Trophoblast cell (in vitro differentiated cells and primary cell): ENCODE results near the gene FGGY.
"Not testable (repeated sequence)": the region's sequence is repeated elsewhere in the genome, so short reads cannot be mapped to it uniquely, and the experiment has no call there.

ENCODE experiments used
- DNase-seq, 2 donors: peaks; one replicate each; pipeline ENCODE4 v3.0.0-alpha.2; 2016
- H2AFZ ChIP-seq: 2 replicates; pipeline ENCODE4 v1.6.1; 2013; ENCODE audit warnings: low read length, moderate library complexity, mild to moderate bottlenecking; ENCODE audit not compliant: insufficient read depth, poor library complexity
- H2AK5ac ChIP-seq: 2 replicates; pipeline ENCODE4 v1.6.1; 2013; ENCODE audit warnings: mild to moderate bottlenecking, low read length
- H2BK120ac ChIP-seq: 2 replicates; pipeline ENCODE4 v1.6.1; 2013; ENCODE audit warnings: low read length, mild to moderate bottlenecking, moderate library complexity; ENCODE audit not compliant: insufficient read depth, poor library complexity
- H2BK12ac ChIP-seq: 2 replicates; pipeline ENCODE4 v1.6.1; 2013; ENCODE audit warnings: mild to moderate bottlenecking, low read length, moderate library complexity
- H2BK5ac ChIP-seq: 2 replicates; pipeline ENCODE4 v1.6.1; 2013; ENCODE audit warnings: low read length, low read depth, moderate library complexity, mild to moderate bottlenecking; ENCODE audit not compliant: poor library complexity
- H3K14ac ChIP-seq: 2 replicates; pipeline ENCODE4 v1.6.1; 2013; ENCODE audit warnings: mild to moderate bottlenecking, low read length
- H3K18ac ChIP-seq: 2 replicates; pipeline ENCODE4 v1.6.1; 2013; ENCODE audit warnings: mild to moderate bottlenecking, low read length
- H3K23ac ChIP-seq: 2 replicates; pipeline ENCODE4 v1.6.1; 2013; ENCODE audit warnings: low read length
- H3K27ac ChIP-seq: 2 replicates; pipeline ENCODE4 v1.5.1; 2013; ENCODE audit warnings: low read depth, mild to moderate bottlenecking, inconsistent platforms, low read length, moderate library complexity
- H3K27me3 ChIP-seq: 2 replicates; pipeline ENCODE4 v1.6.1; 2013; ENCODE audit warnings: inconsistent platforms, mild to moderate bottlenecking, low read length, moderate library complexity; ENCODE audit not compliant: insufficient read depth
- H3K36me3 ChIP-seq, 2 experiments: 1 replicate in 1 of 2; 2 replicates in 1 of 2; pipeline ENCODE4 v1.6.1; 2013; ENCODE audit warnings: low read length in 2 of 2, mild to moderate bottlenecking in 2 of 2, moderate library complexity in 1 of 2; ENCODE audit not compliant: insufficient read depth in 2 of 2, control insufficient read depth in 1 of 2
- H3K4ac ChIP-seq: 2 replicates; pipeline ENCODE4 v1.6.1; 2013; ENCODE audit warnings: low read depth, mild to moderate bottlenecking, low read length, moderate library complexity
- H3K4me1 ChIP-seq, 2 experiments: 1 replicate in 1 of 2; 2 replicates in 1 of 2; pipeline ENCODE4 v1.6.1; 2013; ENCODE audit warnings: low read length in 2 of 2, mild to moderate bottlenecking in 2 of 2, moderate library complexity in 1 of 2; ENCODE audit not compliant: insufficient read depth in 2 of 2, control insufficient read depth in 1 of 2
- H3K4me2 ChIP-seq: 2 replicates; pipeline ENCODE4 v1.6.1; 2013; ENCODE audit warnings: inconsistent platforms, mild to moderate bottlenecking, low read length, moderate library complexity
- H3K4me3 ChIP-seq: 2 replicates; pipeline ENCODE4 v1.5.1; 2013; ENCODE audit warnings: mild to moderate bottlenecking, low read depth, low read length, inconsistent platforms
- H3K79me1 ChIP-seq: one replicate; pipeline ENCODE4 v1.6.1; 2013; ENCODE audit warnings: low read length
- H3K79me2 ChIP-seq: 2 replicates; pipeline ENCODE4 v1.6.1; 2013; ENCODE audit warnings: low read length, mild to moderate bottlenecking; ENCODE audit not compliant: control insufficient read depth, insufficient read depth, poor library complexity
- H3K9ac ChIP-seq: 2 replicates; pipeline ENCODE4 v1.6.1; 2013; ENCODE audit warnings: mild to moderate bottlenecking, low read length
- H3K9me3 ChIP-seq: 2 replicates; pipeline ENCODE4 v1.6.1; 2013; ENCODE audit warnings: low read depth, mild to moderate bottlenecking, control low read depth, inconsistent platforms, low read length; ENCODE audit not compliant: insufficient read depth
- H4K12ac ChIP-seq: 2 replicates; pipeline ENCODE4 v1.6.1; 2013; ENCODE audit warnings: low read depth, mild to moderate bottlenecking, low read length, moderate library complexity
- H4K8ac ChIP-seq: 2 replicates; pipeline ENCODE4 v1.6.1; 2013; ENCODE audit warnings: low read depth, mild to moderate bottlenecking, low read length, moderate library complexity
- H4K91ac ChIP-seq: one replicate; pipeline ENCODE4 v1.6.1; 2013; ENCODE audit warnings: low read depth, mild to moderate bottlenecking, low read length, moderate library complexity
- WGBS: extraction: QIAGEN DNeasy Blood & Tissue Kit; methylation state at CpG from one replicate; pipeline ENCODE4 v1.1.7; 2013; ENCODE audit warnings: missing lambda C conversion rate; ENCODE audit not compliant: insufficient read length, insufficient coverage; ENCODE audit errors: extremely low coverage; 5-methylcytosine and 5-hydroxymethylcytosine counted together

Gene FGGY

DNA sequence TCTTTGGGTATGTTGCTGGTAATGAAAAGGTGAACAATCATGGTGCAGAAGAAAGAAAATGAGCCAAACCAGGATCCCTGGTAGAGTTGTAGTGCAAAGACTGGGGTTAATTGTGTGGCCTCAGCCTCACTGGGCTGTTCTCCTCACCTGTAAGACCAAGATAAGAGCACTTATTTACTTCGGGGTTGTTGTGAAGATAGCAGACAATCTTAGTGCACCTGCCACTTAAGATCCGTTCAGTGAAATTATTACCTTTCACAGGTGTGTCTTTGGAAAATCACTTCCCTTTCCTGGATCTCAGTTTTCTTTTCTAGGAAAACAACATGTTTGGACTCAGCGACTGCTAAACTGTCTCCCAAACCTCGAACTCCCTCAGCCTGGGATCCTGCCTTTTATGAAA, 1.3 kb upstream of the FGGY start:
- Histone ChIP-seq H4K91ac (no peak overlapping the region), H3K23ac (no peak overlapping the region), H3K14ac (no peak overlapping the region), H3K4me1 (peaks cover 4 to 7% of the 10 kb centered on the region in 2 experiments), H3K79me2 (no peaks in the 10 kb centered on the region), H3K36me3 (no peaks in the 10 kb centered on the region), H4K12ac (no peak overlapping the region), H3K4ac (no peak overlapping the region), H2BK120ac (peak overlapping the region; percentile 20), H3K9ac (no peak overlapping the region), H2BK5ac (no peak overlapping the region), H3K4me2 (peak overlapping the region; percentile 84), H3K18ac (no peak overlapping the region), H4K8ac (peak overlapping the region; percentile 45), H2AK5ac (no peak overlapping the region), H2AFZ (no peak overlapping the region), H3K27ac (no peak overlapping the region), H2BK12ac (no peak overlapping the region), H3K9me3 (no peaks in the 10 kb centered on the region), H3K4me3 (no peak overlapping the region), H3K79me1 (peaks cover 15% of the 10 kb centered on the region), H3K27me3 (no peaks in the 10 kb centered on the region)
- no CpG with 5 or more reads among the region's 4 CpGs for WGBS
- no peak for DNase-seq

DNA sequence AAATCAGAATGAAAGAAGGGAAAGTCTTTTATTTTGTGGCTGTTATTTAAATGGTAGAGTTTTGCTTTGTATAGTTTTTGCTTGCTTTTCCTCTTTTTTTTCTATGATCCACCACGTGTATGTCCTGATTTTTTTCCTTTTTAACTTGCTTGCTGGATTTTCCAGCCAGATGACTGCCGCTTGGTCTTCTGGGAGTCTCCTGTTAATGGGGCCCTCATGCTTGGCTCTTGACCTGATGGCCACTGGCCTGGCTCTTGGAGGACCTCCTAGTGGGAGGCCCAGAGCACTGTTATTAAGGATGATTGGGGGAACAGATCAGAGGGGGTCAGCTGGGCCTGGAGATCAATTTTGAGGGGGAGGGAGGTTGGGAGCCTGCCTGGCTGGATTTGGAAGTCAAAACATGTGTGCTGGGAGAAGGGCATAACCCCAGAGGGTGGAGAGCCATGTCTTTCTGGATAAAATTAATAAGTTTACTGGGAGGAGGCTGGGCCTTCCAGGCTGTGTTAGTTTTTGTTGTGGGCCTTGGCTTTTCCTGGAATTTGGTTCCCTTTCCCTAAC, 1.2 kb downstream of the FGGY start:
- peaks cover 15% of the 10 kb centered on the region for H3K79me1 ChIP-seq
- H2BK12ac ChIP-seq: peak overlapping the region; percentile 99
- H3K14ac ChIP-seq: peak overlapping the region; percentile 63
- peak overlapping the region; percentile 78 for H2BK120ac ChIP-seq
- peak overlapping the region; percentile 42 for H3K27ac ChIP-seq
- peak overlapping the region; percentile 90 for H4K91ac ChIP-seq
- H3K4me2 ChIP-seq: no peak overlapping the region
- H3K9ac ChIP-seq: no peak overlapping the region
- peak overlapping the region; percentile 85 for H3K18ac ChIP-seq
- no peaks in the 10 kb centered on the region for H3K27me3 ChIP-seq
- no peaks in the 10 kb centered on the region for H3K36me3 ChIP-seq
- H2AFZ ChIP-seq: peak overlapping the region; percentile 51
- peak overlapping the region; percentile 53 for H4K8ac ChIP-seq
- H3K4me3 ChIP-seq: no peak overlapping the region
- H3K79me2 ChIP-seq: no peaks in the 10 kb centered on the region
- DNase-seq: no peak
- peaks cover 4 to 7% of the 10 kb centered on the region in 2 experiments for H3K4me1 ChIP-seq
- H2BK5ac ChIP-seq: peak overlapping the region; percentile 81
- H4K12ac ChIP-seq: peak overlapping the region; percentile 32
- H3K23ac ChIP-seq: no peak overlapping the region
- peak overlapping the region; percentile 94 for H2AK5ac ChIP-seq
- WGBS: no CpG with 5 or more reads among the region's 2 CpGs
- H3K4ac ChIP-seq: peak overlapping the region; percentile 80
- no peaks in the 10 kb centered on the region for H3K9me3 ChIP-seq

DNA sequence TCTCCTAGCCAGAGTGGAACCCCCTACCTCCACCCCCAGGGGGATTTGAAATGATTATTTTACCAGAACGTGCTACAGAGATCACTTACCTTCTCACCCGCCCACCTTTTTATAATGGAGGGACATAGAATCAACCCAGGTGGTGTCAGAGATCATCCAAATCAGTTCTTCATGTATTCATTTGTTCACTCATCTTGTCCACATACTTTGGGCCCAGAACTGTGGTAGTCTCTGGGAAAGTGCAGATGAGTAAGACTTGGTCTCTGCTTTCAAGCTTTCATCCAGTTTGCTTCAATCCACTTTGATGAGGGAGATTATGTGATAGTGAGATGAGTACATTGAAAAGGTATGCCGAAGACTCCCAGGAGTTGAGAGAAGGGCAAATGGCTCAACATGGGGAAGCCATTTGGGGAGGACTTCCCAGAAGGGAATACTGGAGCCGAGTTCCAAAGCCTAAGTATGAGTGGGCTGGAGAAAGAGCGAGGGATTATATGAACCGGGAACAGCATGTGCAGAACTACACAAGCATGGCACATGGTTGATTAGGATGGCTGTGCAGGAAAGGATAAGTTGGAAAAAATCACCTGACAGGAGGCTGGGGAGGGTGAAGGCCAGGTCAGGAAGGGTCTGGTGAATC, 1.9 kb downstream of the FGGY start:
- no peak overlapping the region for H4K12ac ChIP-seq
- H3K18ac ChIP-seq: no peak overlapping the region
- H3K9ac ChIP-seq: peak overlapping the region; percentile 49
- H3K23ac ChIP-seq: no peak overlapping the region
- no peaks in the 10 kb centered on the region for H3K27me3 ChIP-seq
- no peak overlapping the region for H3K4ac ChIP-seq
- peak in 1 of 2 donors; percentile 8 for DNase-seq
- H3K4me1 ChIP-seq: peaks cover 4 to 7% of the 10 kb centered on the region in 2 experiments
- H2BK120ac ChIP-seq: no peak overlapping the region
- H3K27ac ChIP-seq: peak overlapping the region; percentile 10
- H3K79me2 ChIP-seq: no peaks in the 10 kb centered on the region
- H4K8ac ChIP-seq: no peak overlapping the region
- no peak overlapping the region for H3K14ac ChIP-seq
- no peak overlapping the region for H3K4me2 ChIP-seq
- H2AFZ ChIP-seq: no peak overlapping the region
- peaks cover 13% of the 10 kb centered on the region for H3K79me1 ChIP-seq
- no peak overlapping the region for H2BK12ac ChIP-seq
- no CpG with 5 or more reads among the region's 6 CpGs for WGBS
- H2AK5ac ChIP-seq: no peak overlapping the region
- no peaks in the 10 kb centered on the region for H3K36me3 ChIP-seq
- no peak overlapping the region for H3K4me3 ChIP-seq
- H4K91ac ChIP-seq: no peak overlapping the region
- H2BK5ac ChIP-seq: no peak overlapping the region
- no peaks in the 10 kb centered on the region for H3K9me3 ChIP-seq

DNA sequence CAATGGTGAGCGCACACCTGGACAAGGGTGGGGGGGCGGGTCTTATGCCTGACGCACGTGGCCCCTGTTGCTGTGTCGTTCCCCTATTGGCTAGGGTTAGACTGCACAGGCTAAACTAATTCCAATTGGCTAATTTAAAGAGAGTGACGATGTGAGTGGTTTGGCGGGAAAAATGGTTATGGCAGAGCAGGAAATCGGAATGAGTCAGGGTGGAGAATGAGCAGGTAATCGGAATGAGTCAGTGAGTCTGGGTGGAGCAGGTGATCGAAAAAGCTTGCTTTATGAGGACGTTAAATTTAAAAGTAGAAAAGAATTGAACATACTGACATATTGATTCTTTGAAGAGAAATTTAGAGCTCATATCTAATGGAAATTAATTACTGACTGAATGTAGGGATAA, 2.8 kb downstream of the FGGY start:
- H2AK5ac ChIP-seq, H3K4me3 ChIP-seq, H3K27ac ChIP-seq: not testable (repeated sequence)

More for the DNA sequence above, 2.8 kb downstream of the FGGY start:
- not testable (repeated sequence) for H3K18ac ChIP-seq, H3K4ac ChIP-seq, H4K12ac ChIP-seq, H3K79me2 ChIP-seq, H3K14ac ChIP-seq, H2BK120ac ChIP-seq, H3K27me3 ChIP-seq, H4K8ac ChIP-seq, H2BK12ac ChIP-seq, DNase-seq, H3K9me3 ChIP-seq, H3K4me1 ChIP-seq, H3K9ac ChIP-seq, H3K4me2 ChIP-seq, H3K36me3 ChIP-seq, H2AFZ ChIP-seq, H4K91ac ChIP-seq, H3K23ac ChIP-seq, H2BK5ac ChIP-seq
- 100% methylated on average over 1 of the region's 11 CpGs for WGBS
- H3K79me1 ChIP-seq: peaks cover 12% of the 10 kb centered on the region
